ENCODE results near the gene PEX5L.

- TF ChIP-seq EP300 (IDR thresholded peaks at IDR 0.05): no peak
- no peak for TF ChIP-seq CTCF (IDR thresholded peaks at IDR 0.05)
Observed at GRCh38 chr3:179860275-179861107, 176.2 kb downstream of the PEX5L start.

All from tibial nerve (tissue), 4 donors.